ENCODE data around the gene CLEC1A.

CLEC1A gene

GRCh38 chr12:10025236-10025635 is 73.5 kb downstream of the CLEC1A start:
- Histone ChIP-seq H3K18ac (ENCODE audit: low read length) (no peak overlapping the region), H3K79me1 (ENCODE audit: low read depth, low read length) (no peaks in the 10 kb centered on the region), H2BK12ac (ENCODE audit: low read length) (no peak overlapping the region), H3K4me3 (ENCODE audit: low read length in 2 of 2) (no peak overlapping the region), H3K27ac (replicated peaks; ENCODE audit: low read length) (no peak overlapping the region), H3K4me1 (ENCODE audit: control insufficient read depth in 2 of 2, insufficient read depth in 1 of 2, low read depth in 1 of 2, low read length in 2 of 2) (peaks cover 0 to 2% of the 10 kb centered on the region in 2 donors), H3K9ac (ENCODE audit: low read depth, low read length, poor library complexity) (no peak overlapping the region), H2BK15ac (ENCODE audit: low read length) (no peak overlapping the region), H2AFZ (ENCODE audit: low read length) (no peak overlapping the region), H2BK120ac (ENCODE audit: low read depth, low read length) (no peak overlapping the region), H4K8ac (ENCODE audit: low read depth, low read length) (no peak overlapping the region), H4K91ac (ENCODE audit: low read depth, low read length, poor library complexity) (no peak overlapping the region), H3K9me3 (replicated peaks in 1 of 2; ENCODE audit: control insufficient read depth in 2 of 2, insufficient read depth in 1 of 2, low read depth in 1 of 2, low read length in 2 of 2) (no peaks in the 10 kb centered on the region), H3K27me3 (ENCODE audit: control insufficient read depth in 3 of 3, insufficient read depth in 3 of 3, low read depth in 1 of 3, low read length in 3 of 3) (no peaks in the 10 kb centered on the region), H3K4ac (ENCODE audit: low read length) (no peak overlapping the region), H3K14ac (ENCODE audit: low read length) (no peak overlapping the region), H3K4me2 (ENCODE audit: insufficient read depth, low read length, poor library complexity, severe bottlenecking) (no peak overlapping the region), H2AK5ac (ENCODE audit: low read depth, low read length) (no peak overlapping the region), H3K23ac (ENCODE audit: low read depth, low read length, poor library complexity) (no peak overlapping the region), H2BK5ac (ENCODE audit: low read length) (no peak overlapping the region), H3K36me3 (replicated peaks in 1 of 2; ENCODE audit: control insufficient read depth in 2 of 2, insufficient read depth in 2 of 2, low read length in 2 of 2) (no peaks in the 10 kb centered on the region)
- DNase-seq (ENCODE audit: low spot score) = no peak
- no CpG with 5 or more reads among the region's 3 CpGs for WGBS, 2 donors (ENCODE audit: extremely low coverage in 2 of 2, insufficient read length in 2 of 2, insufficient replicate concordance in 1 of 2)

GRCh38 chr12:10021342-10021741 is 77.4 kb downstream of the CLEC1A start:
- no peak overlapping the region for H3K4me2 ChIP-seq (ENCODE audit: insufficient read depth, low read length, poor library complexity, severe bottlenecking)

More at GRCh38 chr12:10021342-10021741, 77.4 kb downstream of the CLEC1A start:
- DNase-seq (ENCODE audit: low spot score) = no peak
- Histone ChIP-seq H3K9ac (ENCODE audit: low read depth, low read length, poor library complexity) (no peak overlapping the region), H2BK15ac (ENCODE audit: low read length) (no peak overlapping the region), H3K4ac (ENCODE audit: low read length) (no peak overlapping the region), H3K27me3 (ENCODE audit: control insufficient read depth in 3 of 3, insufficient read depth in 3 of 3, low read depth in 1 of 3, low read length in 3 of 3) (no peaks in the 10 kb centered on the region), H2AFZ (ENCODE audit: low read length) (no peak overlapping the region), H3K4me1 (ENCODE audit: control insufficient read depth in 2 of 2, insufficient read depth in 1 of 2, low read depth in 1 of 2, low read length in 2 of 2) (no peaks in the 10 kb centered on the region), H3K4me3 (ENCODE audit: low read length in 2 of 2) (no peak overlapping the region), H2BK5ac (ENCODE audit: low read length) (no peak overlapping the region), H4K8ac (ENCODE audit: low read depth, low read length) (no peak overlapping the region), H3K18ac (ENCODE audit: low read length) (no peak overlapping the region), H3K79me1 (ENCODE audit: low read depth, low read length) (no peaks in the 10 kb centered on the region), H3K9me3 (replicated peaks in 1 of 2; ENCODE audit: control insufficient read depth in 2 of 2, insufficient read depth in 1 of 2, low read depth in 1 of 2, low read length in 2 of 2) (no peaks in the 10 kb centered on the region), H3K14ac (ENCODE audit: low read length) (no peak overlapping the region), H3K23ac (ENCODE audit: low read depth, low read length, poor library complexity) (no peak overlapping the region), H2BK120ac (ENCODE audit: low read depth, low read length) (no peak overlapping the region), H2BK12ac (ENCODE audit: low read length) (no peak overlapping the region), H3K27ac (replicated peaks; ENCODE audit: low read length) (no peak overlapping the region), H4K91ac (ENCODE audit: low read depth, low read length, poor library complexity) (no peak overlapping the region), H3K36me3 (replicated peaks in 1 of 2; ENCODE audit: control insufficient read depth in 2 of 2, insufficient read depth in 2 of 2, low read length in 2 of 2) (no peaks in the 10 kb centered on the region), H2AK5ac (ENCODE audit: low read depth, low read length) (no peak overlapping the region)
- WGBS, 2 donors (ENCODE audit: extremely low coverage in 2 of 2, insufficient read length in 2 of 2, insufficient replicate concordance in 1 of 2) = no CpG with 5 or more reads among the region's 3 CpGs
